Medulla oblongata (tissue), 1 donor: ENCODE results near the gene CHRNE.

ENCODE experiments used
- DNase-seq: peaks from one replicate; pipeline ENCODE4 v3.0.0-alpha.2; 2015; ENCODE audit errors: extremely low spot score

Gene CHRNE

DNA sequence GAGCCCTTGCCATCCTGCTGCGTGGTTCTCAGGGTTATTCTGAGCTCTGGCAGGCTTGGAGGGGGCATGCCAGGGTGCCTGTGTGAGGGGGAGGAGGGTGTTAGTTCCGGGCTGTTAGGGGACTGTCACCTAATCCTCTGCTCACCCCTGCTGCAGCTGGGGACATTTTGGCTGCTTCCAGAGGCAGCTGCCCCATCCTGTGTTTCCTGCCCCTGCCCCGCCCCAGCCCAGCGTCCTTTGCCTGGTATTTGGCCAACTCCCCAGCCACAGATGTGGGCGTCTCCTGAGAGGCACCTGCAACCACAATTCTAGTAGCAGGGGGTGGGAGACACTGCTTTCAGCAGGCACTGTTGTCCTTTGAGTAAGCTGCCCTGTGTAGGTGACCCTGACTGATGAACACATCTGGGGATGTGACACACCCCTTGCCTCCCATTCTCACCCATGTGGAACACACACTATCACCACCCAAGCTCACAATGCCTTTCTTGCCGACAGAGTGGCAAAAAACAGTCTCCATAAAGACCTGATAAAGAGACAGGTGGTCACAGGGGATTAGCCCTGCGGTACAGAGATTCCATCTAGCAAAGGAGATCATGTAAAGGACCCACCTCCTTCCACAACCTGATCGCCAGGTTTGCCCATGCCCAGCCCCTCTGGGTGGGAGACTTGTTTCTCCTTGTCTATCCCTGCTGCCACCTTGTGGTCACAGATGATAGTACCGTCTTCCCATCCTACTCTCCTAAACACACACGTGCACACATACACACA lies at the start of gene CHRNE:
Gene CHRNE, minus strand, starts transcription at position 48 of the 768 bp plus-strand sequence. Its CDS starts 35 bp downstream, at position 13.
- DNase-seq: peak; percentile 87

DNA sequence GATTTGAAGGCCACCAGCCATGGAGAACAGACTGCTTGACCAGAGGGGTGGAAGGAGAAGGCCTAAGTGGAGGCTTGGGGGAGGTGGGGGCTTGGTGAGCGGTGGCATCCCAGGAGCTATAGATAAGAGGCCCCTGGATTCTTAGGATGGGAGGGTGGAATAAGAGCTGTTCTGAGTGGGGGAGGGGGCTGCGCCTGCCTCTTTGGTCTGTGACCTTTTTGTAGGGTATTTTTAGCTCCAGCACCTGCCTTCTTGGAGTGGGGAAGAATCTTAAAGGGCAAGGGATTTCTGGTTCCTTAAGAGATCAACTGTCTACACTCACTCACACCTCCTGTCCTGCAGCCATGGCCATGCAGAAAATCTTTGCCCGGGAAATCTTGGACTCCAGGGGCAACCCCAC lies 48.6 kb upstream of the CHRNE start:
- DNase-seq: no peak

DNA sequence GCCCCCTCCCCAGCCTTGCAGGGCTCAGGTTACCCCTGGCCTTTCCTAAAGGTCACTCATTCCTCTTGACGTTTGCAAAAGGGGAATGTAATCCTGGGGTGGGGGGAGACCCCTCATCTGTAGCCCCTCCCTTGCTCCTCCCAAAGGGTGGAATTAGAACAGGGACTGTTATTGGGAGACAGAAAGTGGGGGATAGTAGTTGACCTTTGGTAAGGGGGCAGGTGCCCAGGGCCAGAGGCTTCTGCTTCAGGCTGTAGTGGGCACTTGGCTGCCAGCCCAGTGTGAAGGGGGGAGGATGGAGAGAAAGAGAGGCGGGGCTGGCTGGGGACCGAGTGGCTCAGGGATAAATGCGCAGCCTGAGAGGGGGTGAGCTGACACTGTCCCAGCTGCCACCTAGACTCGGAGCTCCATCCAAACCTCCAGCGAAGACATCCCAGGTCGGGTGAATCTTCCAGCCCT lies 47.9 kb upstream of the CHRNE start, which contains the start of gene ENO3:
Gene ENO3, plus strand, starts transcription at position 374 of the 459 bp plus-strand sequence. CDS start 711 bp downstream, outside the sequence.
- no peak for DNase-seq

DNA sequence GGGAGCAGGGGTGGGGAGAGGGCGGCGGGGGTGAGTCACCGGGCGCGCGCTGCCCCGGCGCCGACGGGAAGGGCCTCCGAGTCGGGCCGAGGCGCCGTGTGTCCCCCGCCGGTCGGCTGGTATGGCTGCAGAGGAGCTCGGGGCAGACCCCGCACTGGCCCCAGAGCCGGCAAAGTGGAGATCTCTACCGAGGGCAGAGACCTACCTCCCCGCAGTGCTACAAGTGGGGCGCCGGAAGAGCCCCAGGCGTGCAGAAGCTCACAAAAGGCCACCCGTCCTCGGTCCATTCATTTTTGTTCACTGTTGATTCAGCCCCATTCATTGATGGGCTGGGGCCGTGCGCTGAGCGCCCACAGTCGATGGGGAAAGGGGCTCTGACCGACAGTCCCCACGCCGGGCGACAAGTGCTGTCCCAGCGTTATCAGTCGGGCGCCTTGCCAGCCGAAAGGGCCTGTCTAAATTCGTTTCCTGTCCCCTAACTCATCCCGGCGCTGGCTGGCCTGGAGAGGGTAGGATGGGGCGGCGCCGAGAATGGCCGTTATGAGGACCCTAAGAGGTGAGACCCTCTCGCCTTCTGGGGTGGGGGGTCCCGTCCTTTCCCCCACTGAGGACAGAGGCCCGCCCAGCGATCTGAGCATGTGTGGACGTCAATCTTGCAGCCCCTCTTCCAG lies 47.3 kb upstream of the CHRNE start:
- no peak for DNase-seq

DNA sequence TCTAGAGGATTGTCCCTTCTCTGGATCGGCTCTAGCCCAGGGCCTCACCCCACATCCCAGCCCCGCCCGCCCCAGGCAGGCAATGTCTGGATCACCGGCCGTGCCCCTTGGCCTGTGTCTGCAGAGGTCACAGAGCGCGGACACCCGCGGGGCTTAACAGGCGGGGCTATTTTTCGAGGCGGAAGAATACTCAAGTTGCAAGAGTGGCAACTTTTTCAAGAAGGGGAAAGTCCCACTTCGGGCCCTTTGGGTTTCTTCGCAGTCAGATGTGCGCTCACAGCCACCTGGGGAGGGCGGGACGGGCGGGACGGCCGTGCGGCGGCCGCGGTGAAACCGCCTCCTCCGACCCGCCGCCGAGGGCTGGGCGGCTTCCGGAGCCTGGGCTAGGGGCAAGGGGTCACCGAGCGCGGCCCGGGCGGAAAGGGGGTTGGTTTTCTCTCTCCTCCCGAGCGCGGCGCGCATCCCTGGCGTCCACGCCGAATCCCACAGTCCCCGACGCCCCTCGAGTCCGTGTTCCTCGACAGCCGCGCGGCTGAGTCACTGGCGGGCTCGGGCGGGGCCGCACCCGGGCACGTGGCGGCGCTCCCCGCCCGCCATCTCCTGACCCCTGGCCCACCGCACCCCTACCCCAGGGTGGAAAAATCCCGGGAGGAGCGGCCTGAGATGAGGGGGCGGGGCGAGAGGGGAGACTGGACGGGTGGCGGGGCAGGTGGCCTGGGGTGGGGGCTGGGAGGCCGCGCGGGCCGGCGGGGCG lies 46.6 kb upstream of the CHRNE start:
- DNase-seq: peak; percentile 50

DNA sequence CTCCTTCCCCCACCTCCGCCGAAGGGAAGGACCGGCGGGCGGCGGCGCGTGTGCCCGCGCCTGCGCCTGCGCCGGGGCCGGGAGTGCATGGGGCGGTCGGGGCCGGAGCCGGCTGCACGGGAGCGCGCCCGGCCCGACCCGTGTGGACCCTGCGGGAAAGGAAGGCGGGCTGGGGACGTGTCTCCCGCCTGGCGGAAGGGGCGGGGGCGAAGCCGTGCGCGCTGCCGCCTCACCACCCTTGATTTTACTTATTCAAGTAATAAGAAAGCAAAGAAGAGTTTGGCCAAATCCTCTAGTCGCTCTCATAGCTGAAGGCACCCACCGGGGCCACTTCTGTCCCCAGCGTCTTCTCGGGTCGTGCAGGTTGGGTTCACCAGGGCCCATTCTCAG lies 46.0 kb upstream of the CHRNE start:
- DNase-seq: peak; percentile 88

DNA sequence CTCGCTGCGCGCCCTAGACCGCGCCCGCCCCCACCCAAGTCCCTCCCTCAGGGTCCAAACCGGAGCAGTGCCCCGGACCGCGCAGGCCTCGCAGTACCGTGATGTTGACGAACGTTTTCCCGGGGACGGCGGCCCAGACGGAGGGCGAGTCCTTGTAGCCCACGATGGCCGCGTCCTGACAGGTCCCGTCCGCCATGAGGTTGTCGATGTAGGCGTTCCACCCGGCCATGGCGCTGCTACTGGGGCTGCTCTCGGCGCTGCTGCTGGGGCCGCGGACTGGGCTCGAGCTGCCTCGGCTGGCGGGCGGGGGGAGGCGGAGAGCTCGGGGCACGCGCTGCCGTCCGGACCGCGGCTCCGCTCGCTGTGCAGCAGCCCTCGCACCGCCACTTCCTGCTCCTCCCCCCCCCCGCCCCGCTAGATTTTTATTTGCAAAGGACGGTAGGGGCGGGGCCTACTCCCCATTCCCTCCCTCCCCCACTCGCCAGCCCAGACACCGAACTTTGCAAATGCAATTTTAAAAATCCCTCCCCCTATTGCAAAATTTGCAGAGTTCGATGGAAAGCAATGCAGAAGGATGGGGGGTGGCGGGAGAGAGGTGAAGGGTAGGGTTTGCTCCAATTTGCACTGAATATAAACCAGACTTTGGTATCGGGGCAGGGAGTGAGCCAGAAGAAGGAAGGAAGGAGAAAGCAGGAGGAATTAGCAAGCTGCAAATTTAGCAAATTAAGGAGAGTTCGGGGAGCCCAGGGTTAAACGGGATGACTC lies 45.5 kb upstream of the CHRNE start, which contains the start of gene PFN1:
Gene PFN1, minus strand, starts transcription at position 365 of the 765 bp plus-strand sequence. Its CDS starts 136 bp downstream, at position 229.
- peak; percentile 89 for DNase-seq

DNA sequence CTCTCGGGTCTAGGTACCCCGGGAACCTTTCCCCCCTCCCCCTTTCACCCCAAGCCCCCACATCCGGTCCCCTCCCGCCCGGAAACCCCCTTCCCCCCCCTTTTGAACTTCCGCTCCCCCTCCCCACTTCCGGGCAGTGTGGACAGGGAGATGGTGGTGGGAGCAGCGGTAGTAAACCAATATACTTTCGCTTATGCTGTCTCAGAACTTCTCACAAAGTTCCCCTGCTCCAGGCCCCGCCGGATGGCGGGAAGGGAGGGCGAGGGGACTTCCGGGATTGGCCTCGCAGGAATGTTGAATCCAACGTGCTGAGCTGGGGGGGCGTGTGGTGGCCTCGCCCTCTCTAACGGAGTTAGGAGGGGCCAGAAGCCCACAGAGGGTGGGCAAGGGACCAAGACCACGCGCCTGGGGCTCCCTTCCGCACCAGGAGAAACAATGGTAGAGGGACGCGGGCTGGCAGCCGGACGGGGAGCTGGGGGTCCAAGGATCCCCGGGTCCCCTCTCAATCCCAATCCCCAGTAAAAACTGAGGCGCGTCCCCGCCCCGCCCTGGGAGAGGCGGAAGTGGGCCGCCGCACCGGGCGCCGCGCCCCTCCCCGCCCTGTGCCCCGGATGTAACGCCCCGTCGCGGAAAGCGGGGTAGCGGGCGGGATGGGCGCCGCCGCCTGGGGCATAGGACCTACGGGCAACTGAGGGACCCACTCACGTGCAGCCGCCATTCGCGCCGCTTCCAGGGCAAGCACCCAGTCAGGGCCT lies 44.7 kb upstream of the CHRNE start:
- DNase-seq: peak; percentile 39

DNA sequence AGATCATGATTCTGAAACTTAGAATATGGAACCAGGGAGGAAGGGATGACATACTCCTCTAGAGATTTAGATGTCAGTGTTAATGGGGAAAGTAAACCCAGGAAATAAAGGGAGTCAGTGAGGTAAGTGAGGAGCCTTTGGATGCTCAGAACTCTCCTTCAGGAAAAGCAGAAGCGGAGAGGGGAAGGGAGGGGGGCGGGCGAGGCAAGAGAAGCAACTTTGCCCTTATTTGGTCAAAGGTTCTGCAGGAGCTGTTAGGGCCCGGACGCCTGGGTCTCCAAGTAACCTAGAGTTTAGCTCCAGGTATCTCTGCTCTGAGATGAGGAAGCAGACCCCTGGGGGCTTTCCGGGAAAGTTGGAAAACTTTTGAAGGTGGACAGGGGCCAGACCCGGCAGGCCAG lies 44.1 kb upstream of the CHRNE start:
- no peak for DNase-seq

DNA sequence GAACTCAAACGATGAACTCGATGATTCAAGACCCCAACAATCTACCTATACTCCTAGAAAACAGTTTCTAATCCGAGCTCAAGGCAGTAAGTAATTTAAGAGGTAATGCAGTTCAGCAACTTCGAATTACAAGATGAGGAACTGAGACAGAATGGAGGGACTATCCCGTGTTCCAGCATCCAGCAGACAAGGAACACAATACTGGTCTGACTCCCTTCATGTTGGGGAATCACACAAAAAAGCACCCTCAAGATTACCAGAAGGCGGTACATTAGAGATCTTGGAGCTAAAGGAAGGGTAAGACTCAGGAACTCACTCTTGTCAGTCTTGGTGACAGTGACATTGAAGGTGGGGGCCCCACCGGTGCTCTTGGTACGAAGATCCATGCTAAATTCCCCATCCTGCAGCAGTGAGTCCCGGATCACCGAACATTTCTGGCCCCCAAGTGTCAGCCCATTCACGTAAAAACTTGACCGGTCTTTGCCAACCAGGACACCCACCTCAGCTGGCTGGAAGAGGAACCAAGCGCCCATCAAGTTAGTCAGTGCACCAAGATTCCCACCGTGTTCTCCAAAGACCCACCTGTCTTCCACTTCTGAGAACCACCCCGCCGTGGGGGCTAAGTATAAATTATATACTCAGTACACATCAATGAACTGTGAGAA lies 43.5 kb upstream of the CHRNE start:
- DNase-seq: no peak

DNA sequence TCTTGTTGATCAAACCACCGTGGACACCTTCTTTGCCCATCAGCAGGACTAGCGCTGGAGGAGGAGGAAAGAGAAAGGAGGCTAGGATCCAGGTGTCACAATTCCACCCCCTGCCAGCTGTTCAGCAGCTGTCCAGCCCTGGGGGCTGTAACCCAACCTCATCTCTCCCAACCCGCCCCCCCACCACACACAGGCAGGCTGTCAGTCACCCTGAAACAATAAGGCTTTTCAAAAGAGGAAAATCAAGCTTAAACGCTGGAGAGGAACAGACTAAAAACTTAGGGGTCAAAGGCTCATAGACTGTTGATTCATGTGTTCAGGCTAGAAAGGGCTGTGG lies 43.0 kb upstream of the CHRNE start:
- DNase-seq: no peak

DNA sequence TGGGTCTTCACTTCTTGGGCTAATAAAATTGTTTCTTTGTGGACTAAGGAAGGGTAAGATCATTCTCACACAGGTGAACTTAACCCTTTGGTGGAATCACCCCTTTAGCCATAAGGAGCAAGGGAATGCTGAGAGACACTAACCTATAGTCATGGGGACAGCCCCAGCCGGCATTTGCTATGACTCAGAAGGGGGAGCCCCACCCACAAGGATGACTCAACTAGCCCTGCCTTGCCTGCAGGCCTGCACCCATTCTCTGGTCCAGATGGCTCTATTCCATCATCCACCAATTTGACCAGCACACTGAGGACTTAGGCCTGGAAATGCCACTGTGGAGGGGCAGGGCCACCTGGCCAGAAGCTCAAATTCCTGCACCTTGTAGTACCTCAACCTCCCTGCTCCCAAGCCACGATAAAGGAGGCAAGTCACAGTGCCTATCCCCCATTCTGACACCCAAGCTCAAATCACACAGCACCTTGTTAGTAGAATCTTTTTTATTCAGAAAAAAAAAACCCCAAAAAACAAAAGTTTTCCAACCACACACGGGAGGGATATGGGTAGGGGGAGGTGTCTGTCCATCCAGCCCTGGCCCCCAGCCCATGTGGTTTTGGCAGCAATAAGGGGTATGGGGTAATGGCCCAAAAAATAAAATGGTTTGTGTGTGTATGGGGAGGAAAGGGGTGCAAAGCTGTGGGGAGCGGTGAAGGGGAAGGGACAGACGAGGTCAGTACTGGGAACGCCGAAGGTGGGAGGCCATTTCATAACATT lies 42.5 kb upstream of the CHRNE start:
- no peak for DNase-seq

DNA sequence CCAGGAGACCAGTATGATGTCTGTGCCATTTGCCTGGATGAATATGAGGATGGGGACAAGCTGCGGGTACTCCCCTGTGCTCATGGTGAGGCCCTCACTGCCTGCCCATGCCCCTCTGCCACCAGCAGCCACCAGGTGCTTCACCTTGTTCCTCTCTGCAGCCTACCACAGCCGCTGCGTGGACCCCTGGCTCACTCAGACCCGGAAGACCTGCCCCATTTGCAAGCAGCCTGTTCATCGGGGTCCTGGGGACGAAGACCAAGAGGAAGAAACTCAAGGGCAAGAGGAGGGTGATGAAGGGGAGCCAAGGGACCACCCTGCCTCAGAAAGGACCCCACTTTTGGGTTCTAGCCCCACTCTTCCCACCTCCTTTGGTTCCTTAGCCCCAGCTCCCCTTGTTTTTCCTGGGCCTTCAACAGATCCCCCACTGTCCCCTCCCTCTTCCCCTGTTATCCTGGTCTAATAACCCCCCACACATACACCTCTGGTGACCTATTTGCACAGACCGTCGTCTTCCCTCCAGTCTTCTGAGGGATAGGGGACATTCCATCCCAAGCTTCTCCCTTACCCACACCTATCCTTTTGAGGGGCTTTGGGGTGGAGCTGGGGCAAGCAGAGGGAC lies 41.8 kb upstream of the CHRNE start:
- no peak for DNase-seq

DNA sequence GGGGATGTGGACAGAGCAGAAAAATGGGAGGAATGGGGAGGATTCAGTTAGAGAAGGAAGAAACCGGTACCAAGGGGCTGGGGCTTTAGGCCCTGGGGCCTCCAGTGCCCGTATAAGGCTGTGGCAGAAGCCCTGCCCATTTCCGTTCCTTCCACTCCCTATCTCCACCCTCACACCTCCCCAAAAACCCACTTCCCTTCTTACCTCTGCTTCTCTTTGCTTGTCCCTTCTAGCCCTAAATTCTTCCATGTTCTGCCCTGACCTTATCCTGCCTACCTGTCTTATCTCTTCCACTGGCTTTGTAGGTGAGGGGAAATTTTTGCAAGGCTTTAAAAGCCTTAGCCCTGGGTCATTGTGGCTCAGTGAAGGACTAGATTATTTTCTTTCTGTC lies 41.3 kb upstream of the CHRNE start:
- DNase-seq: no peak

DNA sequence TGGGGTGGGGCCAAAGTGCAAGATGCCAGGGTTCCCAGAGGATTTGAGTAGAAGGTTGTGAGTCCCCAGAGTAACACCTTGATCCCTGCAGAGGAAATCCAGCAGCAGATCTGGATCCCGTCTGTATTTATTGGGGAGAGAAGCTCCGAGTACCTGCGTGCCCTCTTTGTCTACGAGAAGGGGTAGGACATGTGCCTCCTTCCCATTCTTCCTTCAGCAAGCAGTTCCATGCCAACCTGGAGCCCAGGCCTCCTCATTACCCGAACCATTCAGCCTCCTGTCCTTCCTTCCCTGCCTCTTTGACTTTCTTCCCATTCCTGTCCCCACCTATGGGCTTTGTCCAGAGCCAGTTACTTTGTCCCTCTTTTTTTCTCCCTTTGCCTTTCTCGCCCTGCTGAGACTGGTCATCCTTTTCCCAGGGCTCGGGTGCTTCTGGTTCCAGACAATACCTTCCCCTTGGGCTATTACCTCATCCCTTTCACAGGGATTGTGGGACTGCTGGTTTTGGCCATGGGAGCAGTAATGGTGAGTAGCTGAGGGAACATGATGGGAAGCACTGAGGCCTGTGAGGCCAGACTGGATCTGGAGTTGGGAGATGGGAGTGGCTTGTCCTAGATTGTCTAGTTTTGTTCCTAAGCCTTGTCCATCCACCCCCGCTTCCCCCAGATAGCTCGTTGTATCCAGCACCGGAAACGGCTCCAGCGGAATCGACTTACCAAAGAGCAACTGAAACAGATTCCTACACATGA lies 40.0 kb upstream of the CHRNE start:
- no peak for DNase-seq

DNA sequence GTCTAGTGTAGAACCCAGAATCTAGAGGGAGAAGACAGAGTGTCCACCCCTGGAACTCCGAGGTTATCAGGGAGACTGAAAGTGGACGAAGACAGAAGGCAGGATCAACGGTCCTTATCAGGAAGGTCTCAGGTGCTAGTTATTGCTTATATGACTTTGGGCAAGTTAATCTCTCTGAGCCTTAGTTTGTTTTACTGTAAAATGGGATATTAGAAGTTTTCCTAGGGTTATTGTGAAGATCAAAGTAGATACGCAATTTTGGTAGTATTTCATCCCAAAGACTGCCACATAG lies 38.4 kb upstream of the CHRNE start:
- DNase-seq: no peak

DNA sequence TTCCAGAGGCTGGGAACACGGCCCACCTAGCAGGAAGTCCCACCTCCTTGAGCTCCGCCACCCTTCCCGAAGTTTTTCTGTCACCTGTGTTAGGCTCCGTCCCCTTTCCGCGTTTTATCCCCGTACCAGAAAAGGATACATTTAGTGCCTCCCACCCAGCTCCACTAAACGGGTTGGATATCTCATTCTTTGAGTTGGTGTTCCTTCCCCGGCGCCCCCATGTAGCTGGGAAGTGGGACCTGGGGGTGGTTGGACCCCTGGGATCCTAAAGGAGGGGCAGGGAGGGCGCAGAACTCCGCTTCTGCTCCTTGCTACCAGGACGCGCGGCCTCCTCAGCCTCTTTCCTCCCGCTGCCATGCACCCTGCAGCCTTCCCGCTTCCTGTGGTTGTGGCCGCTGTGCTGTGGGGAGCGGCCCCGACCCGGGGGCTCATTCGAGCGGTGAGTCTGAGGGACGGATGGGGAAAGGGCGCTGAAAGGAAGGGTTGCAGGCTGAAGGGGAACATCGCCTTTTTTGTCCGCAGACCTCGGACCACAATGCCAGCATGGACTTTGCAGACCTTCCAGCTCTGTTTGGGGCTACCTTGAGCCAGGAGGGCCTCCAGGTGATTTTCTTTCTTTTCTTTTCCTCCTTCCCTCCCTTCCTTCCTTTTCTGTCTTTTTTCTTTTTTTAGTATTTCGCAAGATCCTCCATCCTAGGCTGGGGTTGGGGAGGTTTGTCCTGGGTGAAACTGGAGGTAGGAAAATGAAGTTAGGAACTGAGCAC lies 37.8 kb upstream of the CHRNE start:
- DNase-seq: no peak
